ENCODE results near the gene ANGPT4. TPM values are rescaled to one million over a fixed set of nuclear protein-coding genes. Genes with fewer than 3 reads are reported as not detected.

The ANGPT4 gene
- not detected in 2 replicates for total RNA-seq (2013; cell fraction: nucleolus; rRNA removed)
- 0.05 TPM in 1 of 2 replicates, not detected in the other for total RNA-seq (2014; rRNA removed)
- total RNA-seq (2014; rRNA removed; fragmentation: Illumina TruSeq; extraction: Trizol), result not detected in 2 replicates
- not detected in 2 replicates for total RNA-seq (2021)
- polyA plus RNA-seq (2011; ENCODE audit: low read depth), result not detected
- 0.10 and 0.16 TPM in 2 replicates for polyA plus RNA-seq (2011; rRNA removed)
- polyA plus RNA-seq (2011; cell fraction: cytosol; rRNA removed), result 0.13 and 0.15 TPM in 2 replicates
- 0.18 and 0.28 TPM in 2 replicates for polyA plus RNA-seq (2011; cell fraction: nucleus; rRNA removed)
- polyA plus RNA-seq (2012), result not detected in 2 replicates
- 0.01 TPM in 1 of 2 replicates, not detected in the other for polyA plus RNA-seq (2014; fragmentation: Illumina TruSeq; extraction: Trizol)
- polyA plus RNA-seq (2014; fragmentation: Nextera tagmentation; extraction: Ambion mirVana), result not detected
- polyA plus RNA-seq (2014; rRNA removed), result not detected in 2 replicates
- not detected for polyA plus RNA-seq (2016; fragmentation: Nextera tagmentation; extraction: Ambion mirVana)
- polyA minus RNA-seq (2011; rRNA and poly(A)+ RNA removed), result 0.15 and 0.41 TPM in 2 replicates
- not detected in 2 replicates for polyA minus RNA-seq (2011; cell fraction: cytosol; rRNA and poly(A)+ RNA removed)
- polyA minus RNA-seq (2011; cell fraction: nucleus; rRNA and poly(A)+ RNA removed), result 0.12 TPM in 1 of 2 replicates, not detected in the other
- Bru-seq, nascent RNA, result not detected
- percentile 2 among the genes with signal in this experiment for BruChase-seq, experiment 1, labeled RNA remaining after a 6-hour chase
- BruChase-seq, experiment 2, labeled RNA remaining after a 2-hour chase, result not detected
- long read RNA-seq, experiment 1, result 0 reads
- long read RNA-seq, experiment 2, result 0 reads

GRCh38 chr20:916125-916799, at the start of gene ANGPT4:
ANGPT4 (minus strand) TSS chr20:916334; CDS start chr20:916214, 120 bp downstream.
- no peaks in the 10 kb centered on the region for H4K20me1 ChIP-seq (ENCODE audit: control insufficient read depth, insufficient read depth)
- no peaks in the 10 kb centered on the region for H3K9me3 ChIP-seq (replicated peaks; ENCODE audit: control insufficient read depth, insufficient read depth, low read length)
- intact Hi-C loops (cut with micrococcal nuclease; ENCODE audit: unreplicated experiment), result no loop called here
- ChIA-PET CTCF (no interaction called here), RAD21 (ENCODE audit: unreplicated experiment) (no interaction called here), POLR2A (no interaction called here), SMC1A (ENCODE audit: uncharacterized antibody, unreplicated experiment) (interaction anchor here (0.7 kb wide), 1 partner anchor 61 kb away, joined by 3 read pairs; no protein-coding TSS in a partner anchor)
- in situ Hi-C loops (cut with MboI), result no loop called here
- H3K36me3 ChIP-seq (ENCODE audit: control insufficient read depth in 2 of 2, insufficient read depth in 2 of 2, low read length in 1 of 2), result no peaks in the 10 kb centered on the region
- H3K9ac ChIP-seq (ENCODE audit: control insufficient read depth, insufficient read depth, low read length), result no peak within 1 kb of the TSS
- peaks cover 0 to 1% of the 10 kb centered on the region in 2 experiments; a peak in 3 of 4 replicates for H3K27me3 ChIP-seq (replicated peaks in 1 of 2; ENCODE audit: control insufficient read depth in 2 of 2, insufficient read depth in 2 of 2, low read length in 1 of 2)
- no peak within 1 kb of the TSS for H3K4me3 ChIP-seq
- ATAC-seq (no peak), FAIRE-seq (no peak), DNase-seq (ENCODE audit: low read depth, low spot score) (no peak)
- H2AFZ ChIP-seq (ENCODE audit: control insufficient read depth, low read depth, low read length), result no peak within 1 kb of the TSS
- H3K27ac ChIP-seq (ENCODE audit: control insufficient read depth, insufficient read depth), result no peak within 1 kb of the TSS
- BruUV-seq (replicated peaks), result no TSS peak
- H3K4me2 ChIP-seq (ENCODE audit: control insufficient read depth, insufficient read depth), result no peak within 1 kb of the TSS
- no peaks in the 10 kb centered on the region for H3K4me1 ChIP-seq (ENCODE audit: control insufficient read depth, insufficient read depth, low read length)
- WGBS (ENCODE audit: insufficient coverage, insufficient replicate concordance, low lambda C conversion rate, missing lambda C conversion rate), result 30% methylated on average over 15 of the region's 18 CpGs
- TF ChIP-seq KAT2A (conservative IDR thresholded peaks at IDR 0.05; ENCODE audit: control insufficient read depth, low read depth, low read length) (no peak), CBX5 (IDR thresholded peaks at IDR 0.05; ENCODE audit: low read depth) (no peak), SMAD5 (IDR thresholded peaks at IDR 0.05; ENCODE audit: low read depth) (no peak), IRF3 (IDR thresholded peaks at IDR 0.05) (no peak), NR2C1 (IDR thresholded peaks at IDR 0.05) (no peak), ZBTB11 (CRISPR knock-in tag; IDR thresholded peaks at IDR 0.05) (no peak), NFYA (IDR thresholded peaks at IDR 0.05; ENCODE audit: borderline replicate concordance, low read depth, low read length) (no peak), CHD1 (IDR thresholded peaks at IDR 0.05; ENCODE audit: low read depth, low read length) (no peak)
- H3K79me2 ChIP-seq (ENCODE audit: control insufficient read depth, insufficient read depth, low read length), result no peaks in the 10 kb centered on the region
